GM18520 (cell line): ENCODE results near the gene CATSPER3.
"Not testable (repeated sequence)": the region's sequence is repeated elsewhere in the genome, so short reads cannot be mapped to it uniquely, and the experiment has no call there.

ENCODE experiments used
- ATAC-seq: cut with Tn5 transposase; IDR thresholded peaks from one replicate; pipeline ENCODE4 v1.9.1; 2021; ENCODE audit not compliant: unreplicated experiment

Gene CATSPER3

GRCh38 chr5:134969166-134969565 is 1.5 kb downstream of the CATSPER3 start:
- no peak for ATAC-seq

- ATAC-seq: no peak
These were observed 7.5 kb downstream of the CATSPER3 start for GRCh38 chr5:134975078-134975715.

GRCh38 chr5:134975843-134976242 is 8.1 kb downstream of the CATSPER3 start:
- ATAC-seq: no peak

GRCh38 chr5:134976841-134977240 is 9.1 kb downstream of the CATSPER3 start:
- no peak for ATAC-seq

GRCh38 chr5:134979416-134979815 is 11.7 kb downstream of the CATSPER3 start:
- ATAC-seq: no peak

GRCh38 chr5:134982230-134982629 is 14.5 kb downstream of the CATSPER3 start:
- ATAC-seq: no peak

- no peak for ATAC-seq
These were observed 21.6 kb downstream of the CATSPER3 start for GRCh38 chr5:134989266-134989830.

GRCh38 chr5:134990183-134990582 is 22.5 kb downstream of the CATSPER3 start:
- ATAC-seq: not testable (repeated sequence)

- ATAC-seq: no peak
These were observed 24.4 kb downstream of the CATSPER3 start for GRCh38 chr5:134992148-134992547.

- no peak for ATAC-seq
These were observed 25.5 kb downstream of the CATSPER3 start for GRCh38 chr5:134993161-134993560.

- ATAC-seq: no peak
These were observed 27.0 kb downstream of the CATSPER3 start for GRCh38 chr5:134994560-134995156.

- ATAC-seq: no peak
These were observed 28.2 kb downstream of the CATSPER3 start for GRCh38 chr5:134995850-134996402.

GRCh38 chr5:134997015-134997414 is 29.3 kb downstream of the CATSPER3 start:
- no peak for ATAC-seq

- not testable (repeated sequence) for ATAC-seq
These were observed 30.4 kb downstream of the CATSPER3 start for GRCh38 chr5:134998068-134998467.

- ATAC-seq: no peak
These were observed 36.7 kb downstream of the CATSPER3 start for GRCh38 chr5:135004376-135004775.

GRCh38 chr5:135005076-135005475 is 37.4 kb downstream of the CATSPER3 start:
- no peak for ATAC-seq

- no peak for ATAC-seq
These were observed 39.6 kb downstream of the CATSPER3 start for GRCh38 chr5:135007305-135007704.

GRCh38 chr5:135007749-135008363 is 40.1 kb downstream of the CATSPER3 start:
- ATAC-seq: no peak

- ATAC-seq: no peak
These were observed 40.8 kb downstream of the CATSPER3 start for GRCh38 chr5:135008556-135008955.

GRCh38 chr5:135008981-135009735 is 41.5 kb downstream of the CATSPER3 start:
- no peak for ATAC-seq
